Activated T-helper 9 cell treated with anti-CD3 and anti-CD28 coated beads, Interleukin-2, amount 50 U/mL, for 16 hours (primary cell): ENCODE results near the gene SLAIN2.
"Not testable (repeated sequence)": the region's sequence is repeated elsewhere in the genome, so short reads cannot be mapped to it uniquely, and the experiment has no call there.

Experiments
- DNase-seq: peaks from one replicate; pipeline ENCODE4 v3.0.0-alpha.2; 2020; ENCODE audit warnings: low read depth

SLAIN2 gene

GRCh38 chr4:48370260-48371134 is 29.2 kb downstream of the SLAIN2 start:
- DNase-seq = no peak

DNA sequence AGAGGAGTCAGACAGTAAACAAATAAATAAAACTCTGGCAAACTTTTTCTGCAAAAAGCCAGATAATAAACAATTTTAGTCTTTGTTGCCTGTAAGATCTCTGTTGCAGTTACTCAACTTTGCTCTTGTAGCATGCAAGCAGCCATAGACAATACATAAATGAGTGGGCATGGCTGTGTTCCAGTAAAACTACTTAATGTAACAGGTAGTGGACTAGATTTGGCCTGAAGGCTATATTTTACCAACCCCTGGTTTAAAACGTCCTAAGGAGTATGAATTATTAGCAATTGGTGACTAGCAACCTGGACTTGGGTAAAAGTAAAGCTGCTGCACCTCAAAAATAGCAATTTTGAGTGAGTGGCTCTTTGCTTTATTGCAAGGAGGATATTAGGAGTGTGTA is 30.9 kb downstream of the SLAIN2 start:
- DNase-seq = no peak

DNA sequence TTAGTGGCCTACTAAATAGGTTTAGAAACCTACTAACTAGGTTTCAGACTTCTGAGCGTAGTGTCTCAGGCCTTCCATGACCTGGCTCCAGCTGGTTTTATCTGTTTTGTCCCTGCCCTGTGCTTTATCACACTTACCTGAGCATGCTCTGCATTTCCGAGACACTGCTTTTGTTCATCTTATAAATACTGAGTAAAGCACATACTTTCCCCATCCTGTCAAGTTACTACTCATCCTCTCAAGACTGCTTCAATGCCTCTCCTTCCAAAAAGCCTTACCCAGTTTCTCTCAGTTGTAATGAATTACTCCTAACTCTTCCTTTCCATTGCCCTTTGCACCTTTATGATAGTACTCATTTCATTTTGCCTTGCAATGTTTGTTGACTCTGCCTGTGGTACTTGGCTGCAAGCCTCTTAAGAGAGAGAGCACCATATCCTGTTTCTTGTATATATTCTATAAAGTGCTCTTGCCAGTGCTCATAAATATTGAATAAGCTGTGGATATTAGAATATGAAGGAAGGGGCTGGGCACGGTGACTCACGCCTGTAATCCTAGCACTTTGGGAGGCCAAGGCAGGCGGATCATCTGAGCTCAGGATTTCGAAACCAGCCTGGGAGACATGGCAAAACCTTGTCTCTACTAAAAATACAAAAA is 34.4 kb downstream of the SLAIN2 start:
- DNase-seq = no peak

- DNase-seq = no peak
Observed at GRCh38 chr4:48379587-48380180, 38.4 kb downstream of the SLAIN2 start.

- DNase-seq = no peak
Observed at GRCh38 chr4:48380583-48381167, 39.3 kb downstream of the SLAIN2 start.

- no peak for DNase-seq
Observed at GRCh38 chr4:48388525-48389154, 47.3 kb downstream of the SLAIN2 start.

DNA sequence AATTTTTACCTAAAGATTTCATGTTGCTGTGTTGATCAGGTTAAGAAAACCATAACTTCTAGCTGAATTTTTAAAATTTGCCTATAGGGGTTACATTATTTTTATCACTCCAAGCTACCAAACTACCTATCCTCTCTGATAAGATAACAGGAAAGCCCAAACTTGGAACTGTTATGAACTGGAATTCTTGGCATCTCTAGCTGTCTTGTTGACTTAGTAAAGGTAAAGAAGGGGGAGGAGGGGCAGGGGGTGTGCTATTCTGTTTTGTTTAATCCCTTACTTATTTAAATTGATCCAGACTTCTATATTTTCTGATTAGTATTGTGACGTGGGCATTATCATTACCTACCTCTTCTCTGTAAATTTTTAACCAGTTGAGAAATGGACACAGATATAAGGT is 54.7 kb downstream of the SLAIN2 start:
- no peak for DNase-seq

DNA sequence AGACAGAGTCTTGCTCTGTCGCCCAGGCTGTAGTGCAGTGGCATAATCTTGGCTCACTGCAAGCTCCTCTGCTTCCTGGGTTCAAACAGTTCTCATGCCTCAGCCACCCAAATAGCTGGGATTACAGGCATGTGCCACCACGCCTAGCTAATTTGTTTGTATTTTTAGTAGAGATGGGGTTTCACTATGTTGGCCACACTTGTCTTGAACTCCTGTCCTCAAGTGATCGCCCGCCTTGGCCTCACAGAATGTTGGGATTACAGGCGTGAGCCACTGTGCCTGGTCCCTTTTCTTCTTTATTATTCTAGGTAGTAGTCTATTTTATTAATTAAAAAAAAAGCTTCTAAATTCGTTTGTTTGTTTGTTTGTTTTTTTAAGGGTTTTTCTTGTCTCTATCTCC is 59.1 kb downstream of the SLAIN2 start:
- no peak for DNase-seq

GRCh38 chr4:48403358-48403757 is 62.0 kb downstream of the SLAIN2 start:
- no peak for DNase-seq

GRCh38 chr4:48403779-48404178 is 62.5 kb downstream of the SLAIN2 start:
- no peak for DNase-seq

DNA sequence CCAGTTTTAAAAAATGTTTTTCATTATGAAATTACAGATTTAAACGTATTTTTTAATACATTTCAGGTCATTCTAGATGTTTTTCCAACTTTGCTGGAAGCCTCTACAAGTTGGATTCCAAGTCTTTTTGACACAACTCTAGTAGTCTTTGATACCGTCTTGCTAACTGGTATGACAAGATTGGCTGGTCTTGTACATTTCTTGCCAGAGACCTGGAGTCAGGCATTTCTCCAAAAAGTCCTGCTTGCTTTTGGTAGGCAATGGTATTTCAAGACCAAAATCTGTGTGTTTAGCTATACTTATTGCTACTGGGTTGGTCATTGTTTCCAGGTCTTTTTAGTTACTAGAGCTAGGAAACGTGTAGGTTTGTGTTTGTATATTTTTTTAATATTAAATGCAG is 64.6 kb downstream of the SLAIN2 start:
- no peak for DNase-seq

- DNase-seq = no peak
Observed at GRCh38 chr4:48409203-48409602, 67.9 kb downstream of the SLAIN2 start.

DNA sequence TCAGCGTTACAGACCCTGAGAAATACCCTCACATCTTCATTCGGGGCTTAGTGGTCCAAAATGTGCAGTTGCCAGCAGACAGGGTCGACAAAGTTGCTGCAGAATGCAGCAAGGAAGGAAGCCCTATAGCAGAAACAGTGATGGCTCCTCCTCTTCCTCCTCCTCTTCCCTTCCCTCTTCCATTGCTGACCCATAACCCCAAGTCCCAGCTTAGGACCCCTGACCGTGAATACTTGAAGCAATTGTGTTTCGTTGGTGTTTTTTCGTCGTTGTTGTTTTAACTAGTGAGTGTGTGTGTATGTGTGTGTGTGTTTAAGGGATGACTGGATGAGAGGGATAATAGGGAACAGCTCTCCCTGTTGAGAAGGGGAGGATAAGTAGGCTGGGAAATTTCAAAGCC is 69.5 kb downstream of the SLAIN2 start:
- no peak for DNase-seq

DNA sequence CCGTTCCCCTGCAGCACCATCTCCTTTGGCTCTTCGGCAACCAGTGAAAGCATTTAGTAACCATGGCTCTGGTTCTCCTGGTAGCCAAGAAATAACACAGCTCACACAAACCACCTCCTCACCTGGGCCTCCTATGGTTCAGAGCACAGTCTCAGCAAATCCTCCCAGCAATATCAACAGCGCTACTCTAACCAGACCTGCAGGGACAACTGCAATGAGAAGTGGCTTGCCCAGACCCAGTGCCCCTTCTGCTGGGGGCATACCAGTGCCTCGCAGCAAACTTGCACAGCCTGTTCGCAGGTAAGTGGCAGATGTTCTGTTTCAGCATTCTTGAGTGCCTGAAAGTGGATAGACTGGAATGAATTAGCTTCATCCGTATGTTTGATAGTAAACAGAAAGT is 78.8 kb downstream of the SLAIN2 start:
- no peak for DNase-seq

DNA sequence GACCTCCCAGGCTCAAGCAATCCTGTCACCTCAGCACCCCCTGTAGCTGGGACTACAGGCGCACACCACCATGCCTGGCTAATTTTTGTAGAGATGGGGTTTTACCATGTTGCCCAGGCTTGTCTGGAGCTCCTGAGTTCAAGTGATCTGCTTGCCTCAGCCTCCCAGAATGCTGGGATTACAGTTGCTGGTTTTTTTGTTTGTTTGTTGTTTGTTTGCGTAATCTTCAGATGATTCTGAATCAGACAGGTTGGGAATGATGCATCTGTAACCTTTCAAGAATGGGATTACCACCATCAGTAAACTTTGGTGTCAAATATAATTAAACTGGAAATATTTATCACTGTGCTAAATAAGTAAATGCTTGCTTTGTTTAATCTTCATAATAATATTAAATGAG is 79.8 kb downstream of the SLAIN2 start:
- no peak for DNase-seq

- DNase-seq = no peak
Observed at GRCh38 chr4:48428926-48429325, 87.6 kb downstream of the SLAIN2 start.

DNA sequence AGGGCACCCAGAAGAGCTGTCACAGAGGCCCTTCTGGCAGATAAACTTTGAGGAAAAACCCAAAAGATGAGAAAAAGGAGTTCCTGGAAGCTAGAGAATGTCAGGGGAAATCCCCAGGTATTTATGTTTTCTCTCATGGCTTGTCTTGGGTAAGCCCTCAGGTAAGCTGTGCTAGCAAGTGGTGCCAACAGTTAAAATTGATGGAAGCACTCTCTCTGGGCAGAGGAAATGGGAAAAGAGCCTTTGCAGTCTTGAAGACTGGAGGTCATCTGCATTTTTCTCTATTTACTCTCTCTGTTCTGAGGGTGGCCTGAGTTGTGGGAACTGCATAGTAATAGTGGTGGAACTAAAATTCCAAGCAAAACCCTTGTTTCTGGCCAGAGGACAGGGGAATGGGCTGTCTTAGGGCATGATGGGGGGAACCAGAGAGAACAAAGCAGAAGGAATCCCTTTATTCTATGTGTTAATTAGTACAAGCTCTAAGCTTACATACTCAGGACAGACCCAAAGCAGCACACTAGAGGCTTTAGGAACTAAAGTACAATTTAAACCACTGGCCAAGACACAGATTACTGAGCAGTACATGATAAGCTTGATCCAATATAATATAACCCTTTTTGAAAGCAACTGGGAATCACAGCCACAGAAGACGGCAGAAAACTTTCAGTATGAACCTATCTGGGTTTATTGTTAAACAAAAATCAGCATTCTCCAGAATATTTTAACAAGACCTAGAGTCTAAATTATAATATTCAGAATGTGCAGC is 88.6 kb downstream of the SLAIN2 start:
- no peak for DNase-seq

- DNase-seq = no peak
Observed at GRCh38 chr4:48431401-48431800, 90.1 kb downstream of the SLAIN2 start.

DNA sequence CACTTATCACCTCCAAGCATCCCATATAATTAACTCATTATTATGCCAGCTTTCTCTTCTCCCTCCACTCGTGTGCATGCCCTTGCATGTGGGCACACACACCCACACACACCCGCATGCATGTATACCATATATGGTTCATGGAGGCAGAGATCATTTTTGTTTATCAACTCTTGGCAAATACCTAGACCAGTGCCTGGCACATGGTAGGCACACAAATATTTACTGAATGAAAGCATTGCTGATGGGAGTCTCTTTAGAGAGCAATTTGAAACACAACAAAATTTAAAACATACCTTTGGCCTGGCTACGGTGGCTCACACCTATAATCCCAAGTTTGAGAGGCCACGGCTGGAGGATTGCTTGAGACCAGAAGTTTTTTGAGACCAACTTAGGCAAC is 90.7 kb downstream of the SLAIN2 start:
- no peak for DNase-seq

DNA sequence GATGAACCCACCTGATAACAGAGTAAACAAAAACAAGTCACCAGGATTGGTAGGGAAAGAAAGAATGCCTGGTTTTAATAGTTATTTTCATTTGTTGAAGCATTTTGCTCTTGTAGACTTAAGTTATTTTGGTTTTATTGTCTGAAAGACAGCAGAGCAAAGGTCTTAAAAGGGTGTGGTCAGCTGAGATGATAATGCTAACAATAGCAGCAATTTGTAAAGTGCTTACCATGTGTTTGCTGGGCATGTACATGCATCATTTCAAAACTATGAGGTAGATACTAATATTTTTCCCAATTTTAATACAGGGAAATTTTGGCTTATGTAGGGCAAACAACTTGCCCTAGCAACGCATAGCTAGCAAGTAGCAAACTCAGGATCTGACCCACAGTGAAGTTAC is 95.0 kb downstream of the SLAIN2 start:
- DNase-seq = no peak

DNA sequence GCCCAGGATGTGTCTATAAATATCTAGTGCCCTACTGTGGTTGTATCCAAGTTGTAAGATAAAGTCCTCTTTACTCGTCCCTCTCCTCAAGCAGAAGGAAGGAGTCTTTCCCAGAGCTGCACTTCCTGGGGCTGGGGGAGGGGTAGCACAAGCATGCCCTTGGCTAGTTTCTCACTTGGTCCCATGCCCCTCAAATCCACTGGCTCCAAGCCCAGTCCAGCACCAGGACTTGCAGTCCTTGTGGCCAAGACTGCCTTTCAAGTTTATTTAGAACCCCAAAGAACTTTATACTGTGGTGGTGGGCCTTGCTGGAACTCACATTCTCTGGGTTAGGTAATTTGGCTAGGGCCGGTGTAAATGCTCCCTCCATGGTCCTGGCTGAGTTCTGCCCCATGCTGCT is 98.7 kb downstream of the SLAIN2 start:
- no peak for DNase-seq

DNA sequence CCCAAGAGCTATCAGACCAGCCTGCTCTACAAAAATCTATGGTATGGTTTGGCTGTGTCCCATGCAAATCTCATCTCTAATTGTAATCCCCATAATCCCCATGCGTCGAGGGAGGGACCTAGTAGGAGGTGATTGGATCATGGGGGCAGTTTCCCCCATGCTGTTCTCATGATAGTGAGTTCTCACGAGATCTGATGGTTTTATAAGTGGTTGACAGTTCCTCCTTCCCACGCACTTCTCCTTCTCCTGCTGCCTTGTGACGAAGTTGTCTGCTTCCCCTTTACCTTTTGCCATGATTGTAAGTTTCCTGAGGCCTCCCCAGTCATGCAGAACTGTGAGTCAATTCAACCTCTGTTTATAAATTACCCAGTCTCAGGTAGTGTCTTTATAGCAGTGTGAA is 99.6 kb downstream of the SLAIN2 start:
- not testable (repeated sequence) for DNase-seq
